ENCODE results near the gene TMEM132D. TPM values are rescaled to one million over a fixed set of nuclear protein-coding genes. Genes with fewer than 3 reads are reported as not detected.

The TMEM132D gene
- total RNA-seq, 2 experiments from 2014 or later, result not detected

DNA sequence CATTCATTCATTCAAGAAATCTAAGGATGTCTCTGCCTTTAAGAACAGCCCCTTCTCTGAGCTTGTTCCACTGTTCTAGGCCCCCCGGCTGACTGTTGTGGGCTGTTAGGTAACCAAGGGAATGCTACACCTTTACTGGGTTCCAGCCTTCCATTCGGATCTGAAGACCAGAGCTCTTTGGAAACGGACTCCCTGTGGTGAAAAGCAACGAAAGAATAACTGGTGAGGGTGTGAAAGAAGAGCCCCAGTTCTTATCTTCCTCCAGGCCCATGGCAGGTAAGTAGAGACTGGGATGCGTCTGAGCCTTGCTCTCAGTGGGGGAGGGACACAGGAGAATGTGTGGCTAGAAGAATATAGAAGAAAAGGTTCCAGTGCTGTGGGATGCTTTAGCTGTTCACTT is 207.4 kb downstream of the TMEM132D start:
- no peak overlapping the region for H3K27ac Mint-ChIP-seq
- no peaks in the 10 kb centered on the region for H3K9me3 Mint-ChIP-seq
- DNase-seq, result no peak
- no peaks in the 10 kb centered on the region for H3K36me3 Mint-ChIP-seq
- no peak overlapping the region for H3K4me3 Mint-ChIP-seq
- H3K27me3 Mint-ChIP-seq, result no peaks in the 10 kb centered on the region
- H3K4me1 Mint-ChIP-seq, result no peaks in the 10 kb centered on the region

DNA sequence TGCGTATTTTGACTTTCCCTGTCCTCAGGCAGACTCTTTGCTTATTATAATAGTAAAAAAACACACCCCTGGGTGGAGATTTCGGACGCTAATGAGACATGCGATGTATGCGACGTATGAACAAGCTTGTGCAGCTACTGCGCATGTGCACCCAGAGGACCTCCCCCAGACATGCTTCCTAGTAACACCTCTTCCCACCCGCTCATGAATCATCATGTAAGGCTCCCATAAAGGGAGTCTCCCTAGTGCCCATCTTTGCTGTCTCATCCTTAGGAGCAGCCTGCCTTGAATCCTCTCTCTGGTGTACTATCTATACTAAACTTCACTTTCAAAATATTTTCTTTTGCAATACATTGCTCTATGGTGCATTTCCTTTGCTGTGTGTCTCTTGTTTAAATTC is 210.1 kb downstream of the TMEM132D start:
- Mint-ChIP-seq H3K36me3 (no peaks in the 10 kb centered on the region), H3K27me3 (no peaks in the 10 kb centered on the region)

DNA sequence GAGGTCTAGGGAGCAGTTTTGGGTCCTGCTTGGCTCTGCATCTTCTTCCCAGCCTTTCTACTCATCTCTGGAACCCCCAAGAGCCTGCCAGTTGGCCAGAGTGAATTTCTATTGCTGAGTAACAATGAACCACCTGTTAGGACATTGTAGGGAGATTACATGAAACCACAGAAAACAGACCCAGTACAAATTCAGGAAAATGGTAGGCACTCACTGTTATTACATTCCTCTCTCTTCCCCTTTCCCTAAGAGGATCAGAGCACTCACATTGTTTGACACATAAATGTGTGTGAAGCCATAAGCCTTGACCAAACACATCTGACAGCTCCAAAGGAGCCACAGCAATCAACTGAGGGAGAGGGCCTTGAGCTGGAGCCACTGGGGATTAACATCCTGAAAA is 216.1 kb downstream of the TMEM132D start:
- Mint-ChIP-seq H3K27ac (no peak overlapping the region), H3K9me3 (peaks cover 8% of the 10 kb centered on the region), H3K27me3 (no peaks in the 10 kb centered on the region), H3K36me3 (no peaks in the 10 kb centered on the region), H3K4me3 (no peak overlapping the region), H3K4me1 (no peaks in the 10 kb centered on the region)
- DNase-seq, result no peak

More for the DNA sequence above, 210.1 kb downstream of the TMEM132D start:
- Mint-ChIP-seq H3K4me1 (no peaks in the 10 kb centered on the region), H3K27ac (no peak overlapping the region), H3K9me3 (no peaks in the 10 kb centered on the region), H3K4me3 (no peak overlapping the region)
- DNase-seq, result no peak

DNA sequence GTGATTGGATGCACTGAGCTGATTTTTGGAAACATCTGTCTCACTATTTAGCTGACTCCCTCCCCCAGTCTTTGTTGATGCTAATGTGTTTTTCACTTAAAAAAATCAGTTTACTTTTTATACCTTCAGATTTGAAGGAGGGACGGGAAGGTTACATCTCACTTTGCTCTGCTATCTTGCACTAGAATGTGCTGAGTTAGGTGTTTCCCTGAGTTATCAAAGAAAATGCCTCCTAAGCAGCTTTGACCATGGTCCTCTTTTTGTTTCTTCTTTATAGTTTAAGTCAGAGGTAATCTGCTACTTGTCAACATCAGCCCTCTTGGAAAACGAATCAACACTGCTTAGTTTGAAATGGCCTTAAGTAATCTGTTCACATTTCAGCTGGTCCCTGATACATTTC is 222.0 kb downstream of the TMEM132D start:
- H3K4me1 Mint-ChIP-seq, result no peaks in the 10 kb centered on the region
- no peaks in the 10 kb centered on the region for H3K36me3 Mint-ChIP-seq
- no peak overlapping the region for H3K27ac Mint-ChIP-seq
- no peak overlapping the region for H3K4me3 Mint-ChIP-seq
- no peak for DNase-seq
- H3K9me3 Mint-ChIP-seq, result peaks cover 12% of the 10 kb centered on the region
- H3K27me3 Mint-ChIP-seq, result no peaks in the 10 kb centered on the region

DNA sequence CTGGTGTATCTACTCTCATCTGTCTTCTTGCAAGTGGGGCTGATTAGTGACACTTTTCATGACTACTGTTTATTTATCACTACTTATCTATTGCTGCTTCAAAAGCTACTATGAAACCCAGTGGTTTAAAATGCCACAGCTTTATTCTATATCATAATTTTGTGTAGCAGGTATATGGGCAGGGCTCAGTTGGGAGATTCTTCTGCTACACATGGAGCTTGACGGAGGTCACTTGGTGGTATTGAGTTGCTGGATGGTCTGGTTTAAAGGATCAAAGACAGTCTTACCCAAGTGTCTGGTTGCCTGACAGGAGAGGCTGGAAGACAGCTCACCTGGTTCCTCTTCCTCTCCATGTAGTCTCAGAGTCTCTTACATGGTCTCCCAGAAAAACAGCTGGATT is 222.7 kb downstream of the TMEM132D start:
- Mint-ChIP-seq H3K4me3 (no peak overlapping the region), H3K36me3 (no peaks in the 10 kb centered on the region), H3K4me1 (no peaks in the 10 kb centered on the region), H3K27me3 (no peaks in the 10 kb centered on the region), H3K27ac (no peak overlapping the region), H3K9me3 (peaks cover 12% of the 10 kb centered on the region)
- DNase-seq, result no peak

DNA sequence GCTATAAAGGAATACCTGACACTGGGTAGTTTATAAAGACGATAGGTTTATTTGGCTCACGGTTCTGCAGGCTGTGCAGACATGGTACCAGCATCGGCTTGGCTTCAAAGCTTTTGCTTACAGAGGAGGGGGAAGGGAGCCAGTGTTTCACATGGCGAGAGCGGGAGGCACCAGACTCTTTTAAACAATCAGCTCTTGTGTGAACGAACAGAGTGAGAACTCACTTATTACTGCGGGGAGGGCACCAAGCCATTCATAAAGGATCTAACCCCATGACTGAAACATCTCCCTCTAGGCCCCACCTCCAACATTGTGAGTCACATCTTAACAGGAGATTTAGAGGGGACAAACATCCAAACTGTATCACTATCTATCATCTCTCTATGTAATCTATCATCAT is 227.4 kb downstream of the TMEM132D start:
- Mint-ChIP-seq H3K4me3 (no peak overlapping the region), H3K27me3 (no peaks in the 10 kb centered on the region), H3K9me3 (peaks cover 3% of the 10 kb centered on the region), H3K27ac (no peak overlapping the region), H3K36me3 (no peaks in the 10 kb centered on the region), H3K4me1 (no peaks in the 10 kb centered on the region)
- no peak for DNase-seq

DNA sequence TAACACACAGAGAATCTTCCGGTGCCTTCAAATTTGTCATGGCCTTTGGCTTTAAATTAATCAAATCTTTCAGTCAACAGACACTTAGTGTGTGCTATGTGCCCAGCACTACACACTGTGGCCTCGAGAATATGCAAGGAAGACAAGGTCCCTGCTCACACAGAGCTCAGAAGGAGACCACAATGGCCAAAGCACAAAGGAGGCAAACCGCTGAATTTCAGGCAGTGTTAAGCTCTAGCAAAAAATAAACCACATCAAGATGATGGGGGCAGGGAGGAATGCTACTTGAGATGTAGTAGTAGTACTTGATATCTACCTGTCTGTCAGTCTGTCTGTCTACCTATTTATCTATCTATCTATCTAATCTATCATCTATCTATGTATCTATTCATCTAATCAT is 227.9 kb downstream of the TMEM132D start:
- no peaks in the 10 kb centered on the region for H3K4me1 Mint-ChIP-seq
- no peaks in the 10 kb centered on the region for H3K36me3 Mint-ChIP-seq
- H3K27ac Mint-ChIP-seq, result no peak overlapping the region
- no peaks in the 10 kb centered on the region for H3K27me3 Mint-ChIP-seq
- H3K9me3 Mint-ChIP-seq, result peaks cover 3% of the 10 kb centered on the region
- H3K4me3 Mint-ChIP-seq, result no peak overlapping the region
- DNase-seq, result no peak

DNA sequence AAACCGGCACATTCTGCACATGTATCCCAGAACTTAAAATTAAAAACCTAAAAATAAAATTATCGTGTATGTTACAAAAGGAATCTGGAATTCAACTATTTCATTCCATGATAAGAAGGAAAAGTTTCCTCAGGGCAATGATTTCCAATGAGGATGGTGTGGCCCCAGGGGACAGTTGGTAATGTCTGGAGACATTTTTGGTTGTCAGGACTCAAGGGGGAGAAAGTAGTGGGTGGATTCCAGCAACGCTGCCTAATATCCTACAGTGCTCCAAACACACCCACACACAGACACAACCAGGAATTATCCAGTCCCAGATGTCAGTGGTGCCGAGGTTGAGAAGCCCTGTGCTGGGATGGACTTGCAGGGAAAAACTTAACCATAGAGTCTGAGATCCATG is 228.3 kb downstream of the TMEM132D start:
- DNase-seq, result no peak
- no peak overlapping the region for H3K4me3 Mint-ChIP-seq
- H3K27ac Mint-ChIP-seq, result no peak overlapping the region
- no peaks in the 10 kb centered on the region for H3K27me3 Mint-ChIP-seq
- no peaks in the 10 kb centered on the region for H3K36me3 Mint-ChIP-seq
- H3K4me1 Mint-ChIP-seq, result no peaks in the 10 kb centered on the region
- H3K9me3 Mint-ChIP-seq, result peaks cover 3% of the 10 kb centered on the region

DNA sequence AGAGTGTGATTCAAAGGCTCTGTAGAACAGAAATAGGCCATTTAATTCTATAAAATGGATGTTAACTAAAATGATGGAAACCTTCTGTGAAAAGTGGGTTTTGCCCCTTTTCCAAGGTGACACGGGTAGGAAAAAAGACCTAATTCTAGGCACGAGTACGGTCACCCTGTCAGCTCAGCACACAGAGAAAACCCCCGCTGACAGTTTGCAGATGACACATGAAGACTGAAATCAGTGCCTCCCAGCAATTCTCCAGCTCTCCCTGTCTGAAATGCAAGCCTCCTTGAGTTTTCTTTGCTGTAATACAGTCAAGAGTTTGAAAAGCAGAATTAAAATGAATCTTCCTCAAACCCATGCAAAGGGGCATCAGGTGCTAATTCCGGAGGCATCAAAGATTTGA is 230.0 kb downstream of the TMEM132D start:
- Mint-ChIP-seq H3K27me3 (no peaks in the 10 kb centered on the region), H3K27ac (no peak overlapping the region), H3K4me3 (no peak overlapping the region)

DNA sequence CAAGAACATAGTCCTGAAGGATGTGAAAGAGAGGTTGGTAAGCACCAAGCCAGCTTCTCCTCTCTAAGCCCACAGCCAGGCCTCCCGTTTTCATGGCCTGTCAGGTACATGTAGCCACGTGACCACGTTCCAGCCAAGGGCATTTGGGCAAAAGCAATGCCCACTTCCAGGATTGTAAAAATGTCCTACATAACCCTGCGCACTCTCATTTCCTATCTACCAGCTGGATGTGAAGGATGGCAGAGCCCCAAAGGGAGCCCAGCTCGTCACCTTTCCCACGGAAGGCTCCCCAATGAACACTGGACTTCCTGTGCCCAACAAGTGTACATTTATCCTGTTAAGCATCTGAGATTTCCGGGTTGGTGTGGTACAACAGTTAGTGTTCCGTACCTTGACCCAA is 231.7 kb downstream of the TMEM132D start:
- H3K4me3 Mint-ChIP-seq, result no peak overlapping the region
- no peaks in the 10 kb centered on the region for H3K27me3 Mint-ChIP-seq
- no peak for DNase-seq
- peaks cover 2% of the 10 kb centered on the region for H3K9me3 Mint-ChIP-seq
- no peaks in the 10 kb centered on the region for H3K36me3 Mint-ChIP-seq
- no peak overlapping the region for H3K27ac Mint-ChIP-seq
- H3K4me1 Mint-ChIP-seq, result no peaks in the 10 kb centered on the region

More for the DNA sequence above, 230.0 kb downstream of the TMEM132D start:
- Mint-ChIP-seq H3K4me1 (no peaks in the 10 kb centered on the region), H3K9me3 (no peaks in the 10 kb centered on the region), H3K36me3 (no peaks in the 10 kb centered on the region)
- DNase-seq, result no peak

DNA sequence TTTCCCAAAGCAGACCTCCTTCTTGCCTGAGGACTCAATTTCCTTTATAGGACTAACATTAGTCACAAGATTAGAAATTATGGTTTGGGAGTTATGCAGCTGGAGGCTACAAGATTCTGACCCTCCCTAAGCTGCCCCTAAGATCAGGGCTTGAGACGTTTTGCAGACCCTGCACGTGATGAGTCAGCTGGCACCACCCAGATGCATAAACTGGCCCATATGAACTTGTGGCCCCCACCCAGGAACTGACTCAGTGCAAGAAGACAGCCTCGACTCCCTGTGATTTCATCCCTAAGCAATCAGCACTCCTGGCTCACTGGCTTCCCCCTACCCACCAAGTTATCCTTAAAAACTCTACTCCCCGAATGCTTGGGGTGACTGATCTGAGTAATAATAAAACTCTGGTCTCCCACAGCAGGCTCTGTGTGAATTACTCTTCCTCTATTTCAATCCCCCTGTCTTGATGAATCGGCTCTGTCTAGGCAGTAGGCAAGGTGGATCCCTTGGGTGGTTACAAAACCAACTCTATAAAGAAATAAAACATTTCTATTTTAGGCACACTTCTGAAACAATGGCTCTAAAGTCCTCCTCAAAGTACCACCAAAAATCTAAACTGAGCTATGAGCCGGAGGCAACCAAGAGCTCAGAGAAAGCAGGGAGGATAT is 233.4 kb downstream of the TMEM132D start:
- no peak for DNase-seq
- no peaks in the 10 kb centered on the region for H3K36me3 Mint-ChIP-seq
- H3K4me3 Mint-ChIP-seq, result no peak overlapping the region
- H3K4me1 Mint-ChIP-seq, result no peaks in the 10 kb centered on the region
- peaks cover 3% of the 10 kb centered on the region for H3K27me3 Mint-ChIP-seq
- no peak overlapping the region for H3K27ac Mint-ChIP-seq
- peaks cover 4% of the 10 kb centered on the region for H3K9me3 Mint-ChIP-seq

DNA sequence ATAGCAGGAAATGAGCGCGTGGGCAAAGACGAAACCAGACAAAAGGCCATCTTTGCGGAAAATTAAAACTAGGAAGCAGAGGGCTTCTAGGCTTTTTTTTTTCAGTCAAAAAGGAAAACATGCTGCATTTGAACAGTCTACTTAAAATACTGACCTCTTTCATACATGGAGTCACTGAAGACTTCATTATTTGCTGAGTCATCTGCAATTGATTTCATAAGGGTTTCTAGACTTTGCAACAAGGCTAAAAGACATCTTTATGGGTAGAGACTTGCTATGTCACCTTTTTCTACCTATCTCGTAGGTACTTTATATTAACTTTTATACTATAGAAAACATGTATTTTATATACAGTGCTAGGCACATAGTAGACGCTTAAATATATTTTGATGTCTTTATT is 238.4 kb downstream of the TMEM132D start:
- no peaks in the 10 kb centered on the region for H3K4me1 Mint-ChIP-seq
- H3K9me3 Mint-ChIP-seq, result peaks cover 8% of the 10 kb centered on the region
- H3K36me3 Mint-ChIP-seq, result no peaks in the 10 kb centered on the region
- no peak for DNase-seq
- no peak overlapping the region for H3K4me3 Mint-ChIP-seq
- H3K27me3 Mint-ChIP-seq, result peaks cover 3% of the 10 kb centered on the region
- no peak overlapping the region for H3K27ac Mint-ChIP-seq

DNA sequence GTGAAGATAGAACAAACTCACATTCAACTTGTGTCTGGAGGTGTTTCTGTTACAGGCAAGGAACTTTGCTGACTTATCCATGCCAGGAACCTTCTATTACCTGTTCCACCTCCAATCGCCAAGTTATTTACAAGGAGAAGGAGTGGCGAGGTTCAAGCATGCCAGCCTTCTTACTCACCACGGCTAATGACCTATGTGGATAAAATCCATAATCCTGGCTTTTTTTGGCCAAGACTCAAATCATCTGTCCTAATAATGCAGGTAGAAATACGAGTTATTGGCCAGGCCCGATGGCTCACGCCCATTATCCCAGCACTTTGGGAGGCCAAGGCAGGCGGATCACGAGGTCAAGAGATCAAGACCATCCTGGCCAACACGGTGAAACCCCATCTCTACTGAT is 241.6 kb downstream of the TMEM132D start:
- H3K27ac Mint-ChIP-seq, result no peak overlapping the region
- no peaks in the 10 kb centered on the region for H3K36me3 Mint-ChIP-seq
- no peak overlapping the region for H3K4me3 Mint-ChIP-seq
- no peaks in the 10 kb centered on the region for H3K4me1 Mint-ChIP-seq
- peaks cover 6% of the 10 kb centered on the region for H3K9me3 Mint-ChIP-seq
- peaks cover 3% of the 10 kb centered on the region for H3K27me3 Mint-ChIP-seq
- DNase-seq, result no peak

DNA sequence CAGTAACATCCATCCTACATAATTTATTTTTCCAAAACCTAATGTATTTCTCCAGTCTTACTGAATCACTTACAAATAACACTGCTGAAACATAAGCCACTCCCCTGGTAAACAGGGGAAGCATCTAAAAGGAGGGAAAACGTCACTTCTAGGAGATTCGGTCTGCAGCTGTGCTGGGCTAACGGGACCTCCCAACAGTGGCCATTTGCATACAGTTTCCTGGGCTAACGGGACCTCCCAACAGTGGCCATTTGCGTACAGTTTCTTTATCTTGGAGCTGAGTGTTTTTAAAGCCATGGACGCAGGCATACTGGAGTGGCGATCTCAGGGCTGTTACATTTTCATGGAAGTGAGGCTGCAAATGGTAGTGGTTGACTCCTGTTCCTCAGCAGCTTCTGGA is 242.9 kb downstream of the TMEM132D start:
- H3K27ac Mint-ChIP-seq, result no peak overlapping the region
- no peaks in the 10 kb centered on the region for H3K36me3 Mint-ChIP-seq
- peaks cover 2% of the 10 kb centered on the region for H3K27me3 Mint-ChIP-seq
- no peak overlapping the region for H3K4me3 Mint-ChIP-seq
- no peak for DNase-seq
- H3K9me3 Mint-ChIP-seq, result peaks cover 4% of the 10 kb centered on the region
- H3K4me1 Mint-ChIP-seq, result no peaks in the 10 kb centered on the region

DNA sequence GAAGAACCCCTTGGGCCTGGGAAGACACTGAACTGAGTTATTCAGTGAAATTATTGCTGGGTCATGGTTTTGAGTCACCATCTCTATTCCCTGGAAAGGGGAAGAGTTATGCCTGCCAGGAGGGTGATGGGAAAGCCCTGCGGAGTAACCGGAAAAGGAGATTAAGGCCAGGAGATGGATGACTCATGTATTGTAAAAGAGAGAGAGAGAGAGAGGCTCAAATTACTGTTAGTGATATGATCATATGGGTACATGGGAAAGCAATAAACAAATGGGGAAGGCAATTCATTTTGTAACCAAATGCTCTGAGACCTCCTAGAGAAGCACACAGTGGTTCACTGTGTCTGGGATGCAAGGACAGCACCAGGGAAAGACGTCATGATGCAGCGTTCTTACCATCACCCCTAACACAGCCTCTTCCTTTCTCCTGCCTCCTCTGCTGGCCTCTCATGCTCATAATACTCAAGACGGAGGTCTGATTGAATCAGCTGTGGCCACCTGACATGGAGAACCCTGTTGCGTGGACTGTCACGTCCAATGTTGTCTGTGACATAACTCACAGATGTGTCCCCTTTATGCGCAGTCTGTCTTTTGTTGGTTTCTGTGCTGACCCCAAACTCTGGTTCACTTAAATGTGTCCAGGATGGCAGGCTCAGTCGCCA is 243.7 kb downstream of the TMEM132D start:
- no peak for DNase-seq
- Mint-ChIP-seq H3K27ac (no peak overlapping the region), H3K4me1 (no peaks in the 10 kb centered on the region), H3K4me3 (no peak overlapping the region), H3K36me3 (no peaks in the 10 kb centered on the region), H3K27me3 (peaks cover 3% of the 10 kb centered on the region), H3K9me3 (peaks cover 3% of the 10 kb centered on the region)

DNA sequence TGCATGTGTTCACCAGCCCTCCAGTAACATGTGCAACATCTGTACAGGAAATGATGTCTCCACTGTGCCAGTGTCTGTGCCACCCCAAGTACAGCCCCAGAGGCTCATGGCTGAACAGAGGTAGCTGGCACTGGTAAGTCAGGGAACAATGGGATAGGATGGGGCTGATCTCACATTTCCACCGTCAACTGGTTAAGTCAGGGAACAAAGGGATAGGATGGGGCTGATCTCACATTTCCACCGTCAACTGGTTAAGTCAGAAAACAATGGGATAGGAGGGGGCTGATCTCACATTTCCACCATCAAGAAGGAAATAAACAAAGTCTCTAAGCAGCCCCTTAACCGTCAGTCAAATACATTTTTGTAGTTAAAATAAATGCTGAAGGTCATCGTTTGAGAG is 246.6 kb downstream of the TMEM132D start:
- Mint-ChIP-seq H3K4me1 (no peaks in the 10 kb centered on the region), H3K36me3 (no peaks in the 10 kb centered on the region), H3K27me3 (peaks cover 3% of the 10 kb centered on the region), H3K4me3 (no peak overlapping the region), H3K9me3 (peaks cover 4% of the 10 kb centered on the region), H3K27ac (no peak overlapping the region)
- no peak for DNase-seq
